ENCODE results near the gene STAU1. TPM values are rescaled to one million over a fixed set of nuclear protein-coding genes. Genes with fewer than 3 reads are reported as not detected.

The STAU1 gene
- total and polyA plus RNA-seq, 2 of the 13 experiments (the other 11 are each of a cell fraction or from before 2014, with no cell fraction given), result 119 to 133 TPM

GRCh38 chr20:49219091-49219923, 31.2 kb upstream of the STAU1 start, which contains the start of gene DDX27 (continued):
- no peak for TF ChIP-seq HNRNPUL1 (IDR thresholded peaks at IDR 0.05; ENCODE audit: low read depth, low read length)
- TF ChIP-seq SMC3 (IDR thresholded peaks at IDR 0.05; ENCODE audit: low read length), result peak; percentile 45; the same call in 1 of the 2 replicates
- TF ChIP-seq SOX6 (IDR thresholded peaks at IDR 0.05), result no peak
- peak; percentile 79 for TF ChIP-seq SOX6 (CRISPR knock-in tag; IDR thresholded peaks at IDR 0.05)
- peak; percentile 47; the same call in 1 of the 2 replicates for TF ChIP-seq RARA (CRISPR knock-in tag; IDR thresholded peaks at IDR 0.05)
- 0 out of 2 replicates have a peak, but pooled peaks have one; percentile 25 for TF ChIP-seq MED13 (CRISPR knock-in tag; IDR thresholded peaks at IDR 0.05)
- TF ChIP-seq ZNF598 (CRISPR knock-in tag; IDR thresholded peaks at IDR 0.05; ENCODE audit: borderline replicate concordance), result peak; percentile 99
- peak; percentile 89 for TF ChIP-seq ZFX (CRISPR knock-in tag; IDR thresholded peaks at IDR 0.05; ENCODE audit: low read depth)
- no peak for TF ChIP-seq ZNF660 (CRISPR knock-in tag; IDR thresholded peaks at IDR 0.05; ENCODE audit: borderline replicate concordance, low read depth)
- peak; percentile 96 for TF ChIP-seq DRAP1 (CRISPR knock-in tag; IDR thresholded peaks at IDR 0.05)
- peak; percentile 84 for TF ChIP-seq TARDBP (CRISPR knock-in tag; IDR thresholded peaks at IDR 0.05)
- TF ChIP-seq CBFB (CRISPR knock-in tag; IDR thresholded peaks at IDR 0.05), result peak; percentile 94
- no peak for TF ChIP-seq NFRKB (IDR thresholded peaks at IDR 0.05)
- TF ChIP-seq MAFK (conservative IDR thresholded peaks at IDR 0.05 in 1 of 2, IDR thresholded peaks at IDR 0.05 in 1 of 2; ENCODE audit: low read length in 2 of 2), result peak; percentile 35 to 79
- no peak for TF ChIP-seq CENPT (CRISPR knock-in tag; IDR thresholded peaks at IDR 0.05; ENCODE audit: low read depth)
- TF ChIP-seq ZNF646 (CRISPR knock-in tag; IDR thresholded peaks at IDR 0.05), result no peak
- no peak for TF ChIP-seq DPF2 (CRISPR knock-in tag; IDR thresholded peaks at IDR 0.05; ENCODE audit: borderline replicate concordance, low read depth)
- TF ChIP-seq ZUFSP (CRISPR knock-in tag; IDR thresholded peaks at IDR 0.05; ENCODE audit: borderline replicate concordance), result no peak
- TF ChIP-seq ZFYVE20 (CRISPR knock-in tag; IDR thresholded peaks at IDR 0.05; ENCODE audit: borderline replicate concordance, low read depth), result no peak
- no peak for TF ChIP-seq HMGA1 (CRISPR knock-in tag; conservative IDR thresholded peaks at IDR 0.05)
- TF ChIP-seq ZNF674 (CRISPR knock-in tag; IDR thresholded peaks at IDR 0.05; ENCODE audit: low read depth), result no peak
- peak; percentile 93 for TF ChIP-seq ZNF713 (CRISPR knock-in tag; IDR thresholded peaks at IDR 0.05)
- peak; percentile 86 for TF ChIP-seq RXRA (CRISPR knock-in tag; IDR thresholded peaks at IDR 0.05)
